Natural killer cell (primary cell): ENCODE measurements around the gene COL19A1. TPM values are rescaled to one million over a fixed set of nuclear protein-coding genes. Genes with fewer than 3 reads are reported as not detected.

ENCODE experiments used
- ATAC-seq, 3 donors: fragments of 150-1000 bp in 2 of 3; fragments of 200-7000 bp in 1 of 3; cut with Tn5 transposase; 1 replicate in 1 of 3; 2 replicates in 2 of 3; pipeline ENCODE4 v1.10.0; 2021; ENCODE audit warnings: mild to moderate bottlenecking in 2 of 3, moderate library complexity in 2 of 3
- DNase-seq, 2 donors: peaks; one replicate each; pipeline versions ENCODE4 v3.0.0 to v3.0.0-alpha.2; 2013 to 2021; ENCODE audit warnings: mixed read lengths in 1 of 2
- H3K27ac ChIP-seq: one replicate; pipeline ENCODE4 v1.5.1; 2013; ENCODE audit warnings: mild to moderate bottlenecking, low read length
- H3K27me3 ChIP-seq: one replicate; pipeline ENCODE4 v1.6.1; 2013; ENCODE audit warnings: low read length; ENCODE audit not compliant: control insufficient read depth, insufficient read depth
- H3K36me3 ChIP-seq: one replicate; pipeline ENCODE4 v1.6.1; 2013; ENCODE audit warnings: low read length; ENCODE audit not compliant: control insufficient read depth, insufficient read depth
- H3K4me1 ChIP-seq: one replicate; pipeline ENCODE4 v1.6.1; 2013; ENCODE audit warnings: low read length; ENCODE audit not compliant: control insufficient read depth, insufficient read depth
- H3K4me3 ChIP-seq: one replicate; pipeline ENCODE4 v1.5.1; 2013; ENCODE audit warnings: low read length
- H3K9me3 ChIP-seq: one replicate; pipeline ENCODE4 v1.6.1; 2013; ENCODE audit warnings: low read length; ENCODE audit not compliant: control insufficient read depth, insufficient read depth
- H3K27ac Mint-ChIP-seq, 2 donors: one replicate each; pipeline ENCODE4 v1.8.0; 2022; ENCODE audit warnings: mild to moderate bottlenecking in 2 of 2, mixed read lengths in 2 of 2, moderate library complexity in 1 of 2
- H3K27me3 Mint-ChIP-seq, 2 donors: one replicate each; pipeline ENCODE4 v1.8.0; 2022; ENCODE audit warnings: low read depth in 2 of 2, mixed read lengths in 2 of 2
- H3K36me3 Mint-ChIP-seq: one replicate; pipeline ENCODE4 v1.8.0; 2022; ENCODE audit warnings: mixed read lengths
- H3K4me1 Mint-ChIP-seq, 2 donors: one replicate each; pipeline ENCODE4 v1.8.0; 2022; ENCODE audit warnings: mixed read lengths in 2 of 2
- H3K4me3 Mint-ChIP-seq: one replicate; pipeline ENCODE4 v1.8.0; 2022; ENCODE audit warnings: mild to moderate bottlenecking, moderate library complexity, mixed read lengths
- H3K9me3 Mint-ChIP-seq, 2 donors: one replicate each; pipeline ENCODE4 v1.8.0; 2022; ENCODE audit warnings: mixed read lengths in 2 of 2
- CTCF ChIP-seq: fragments of 200-600 bp; IDR thresholded peaks from one replicate; pipeline ENCODE4 v1.8.0; 2022; ENCODE audit warnings: antibody characterized with exemption
- WGBS: methylation state at CpG from one replicate; pipeline ENCODE4 v1.1.7; 2013; ENCODE audit warnings: missing lambda C conversion rate; ENCODE audit not compliant: insufficient coverage; 5-methylcytosine and 5-hydroxymethylcytosine counted together
- intact Hi-C: fragments of 100-400 bp; cut with micrococcal nuclease; formaldehyde crosslinking; loops from one replicate; pipeline ENCODE4 v1.14.2; 2022
- total RNA-seq, 4 donors: library from RNA; stranded (reverse); fragments of 120-200 nt in 1 of 4; gene quantifications; one replicate each; pipeline versions ENCODE4 v1.2.3 to v1.2.4, GENCODE V29; 2013 to 2022

COL19A1 gene
- total RNA-seq, 3 donors from 2014 or later (not counting 1 experiment from before 2014, with no cell fraction given) = 0.07 to 0.33 (median 0.18) TPM

- DNase-seq (no peak), ATAC-seq (no peak)
- Histone ChIP-seq H3K4me1 (no peaks in the 10 kb centered on the region), H3K4me3 (no peak overlapping the region), H3K27ac (no peak overlapping the region), H3K27me3 (no peaks in the 10 kb centered on the region), H3K36me3 (no peaks in the 10 kb centered on the region), H3K9me3 (no peaks in the 10 kb centered on the region)
- Mint-ChIP-seq H3K9me3 (peaks cover 0 to 3% of the 10 kb centered on the region in 2 donors), H3K27ac (no peak overlapping the region), H3K4me1 (no peaks in the 10 kb centered on the region), H3K36me3 (no peaks in the 10 kb centered on the region), H3K4me3 (no peak overlapping the region), H3K27me3 (peaks cover 0 to 5% of the 10 kb centered on the region in 2 donors)
- no peak for TF ChIP-seq CTCF
- intact Hi-C loops = no loop called here
- WGBS = 94% methylated on average over 3 of the region's 3 CpGs
These were observed 370.0 kb downstream of the COL19A1 start for GRCh38 chr6:70236343-70236742.

GRCh38 chr6:70241031-70241430 is 374.7 kb downstream of the COL19A1 start:
- intact Hi-C loops = no loop called here
- Histone ChIP-seq H3K9me3 (no peaks in the 10 kb centered on the region), H3K4me1 (no peaks in the 10 kb centered on the region), H3K4me3 (no peak overlapping the region), H3K36me3 (no peaks in the 10 kb centered on the region), H3K27ac (no peak overlapping the region), H3K27me3 (no peaks in the 10 kb centered on the region)
- TF ChIP-seq CTCF = no peak
- no peaks in the 10 kb centered on the region for H3K36me3 Mint-ChIP-seq
- H3K4me3 Mint-ChIP-seq = no peak overlapping the region
- DNase-seq (no peak), ATAC-seq (no peak)
- no peak overlapping the region for H3K27ac Mint-ChIP-seq
- 97% methylated on average over 3 of the region's 3 CpGs for WGBS
- peaks cover 0 to 3% of the 10 kb centered on the region in 2 donors for H3K9me3 Mint-ChIP-seq
- H3K4me1 Mint-ChIP-seq = no peaks in the 10 kb centered on the region
- peaks cover 0 to 3% of the 10 kb centered on the region in 2 donors for H3K27me3 Mint-ChIP-seq

- Mint-ChIP-seq H3K9me3 (peaks cover 0 to 3% of the 10 kb centered on the region in 2 donors), H3K27ac (no peak overlapping the region), H3K27me3 (peaks cover 0 to 3% of the 10 kb centered on the region in 2 donors), H3K4me3 (no peak overlapping the region), H3K36me3 (no peaks in the 10 kb centered on the region), H3K4me1 (no peaks in the 10 kb centered on the region)
- ATAC-seq (no peak), DNase-seq (no peak)
- intact Hi-C loops = no loop called here
- Histone ChIP-seq H3K4me1 (no peaks in the 10 kb centered on the region), H3K36me3 (no peaks in the 10 kb centered on the region), H3K4me3 (no peak overlapping the region), H3K27ac (no peak overlapping the region), H3K27me3 (no peaks in the 10 kb centered on the region), H3K9me3 (no peaks in the 10 kb centered on the region)
- WGBS = 93% methylated on average over 7 of the region's 7 CpGs
- TF ChIP-seq CTCF = no peak
These were observed 375.6 kb downstream of the COL19A1 start for GRCh38 chr6:70241991-70242420.

- WGBS = 81% methylated on average over 3 of the region's 7 CpGs
- no peaks in the 10 kb centered on the region for H3K9me3 ChIP-seq
- H3K36me3 ChIP-seq = no peaks in the 10 kb centered on the region
- H3K27ac Mint-ChIP-seq = no peak overlapping the region
- H3K27ac ChIP-seq = no peak overlapping the region
- H3K27me3 Mint-ChIP-seq = no peaks in the 10 kb centered on the region
- no peaks in the 10 kb centered on the region for H3K9me3 Mint-ChIP-seq
- no peaks in the 10 kb centered on the region for H3K27me3 ChIP-seq
- no peak overlapping the region for H3K4me3 Mint-ChIP-seq
- no peaks in the 10 kb centered on the region for H3K4me1 Mint-ChIP-seq
- DNase-seq = no peak
- H3K4me1 ChIP-seq = no peaks in the 10 kb centered on the region
- H3K36me3 Mint-ChIP-seq = no peaks in the 10 kb centered on the region
- no peak for ATAC-seq
- TF ChIP-seq CTCF = no peak
- no peak overlapping the region for H3K4me3 ChIP-seq
- intact Hi-C loops = no loop called here
These were observed 379.8 kb downstream of the COL19A1 start for GRCh38 chr6:70246118-70246517.
